HG02588 (cell line): ENCODE measurements around the gene TSPEAR.
"Not testable (repeated sequence)": the region's sequence is repeated elsewhere in the genome, so short reads cannot be mapped to it uniquely, and the experiment has no call there.

Experiments used
- ATAC-seq: cut with Tn5 transposase; IDR thresholded peaks from one replicate; pipeline ENCODE4 v1.9.1; 2021; ENCODE audit warnings: mild to moderate bottlenecking, moderate library complexity; ENCODE audit not compliant: unreplicated experiment

The TSPEAR gene

GRCh38 chr21:44555200-44555875 is 156.0 kb downstream of the TSPEAR start:
- ATAC-seq = no peak

DNA sequence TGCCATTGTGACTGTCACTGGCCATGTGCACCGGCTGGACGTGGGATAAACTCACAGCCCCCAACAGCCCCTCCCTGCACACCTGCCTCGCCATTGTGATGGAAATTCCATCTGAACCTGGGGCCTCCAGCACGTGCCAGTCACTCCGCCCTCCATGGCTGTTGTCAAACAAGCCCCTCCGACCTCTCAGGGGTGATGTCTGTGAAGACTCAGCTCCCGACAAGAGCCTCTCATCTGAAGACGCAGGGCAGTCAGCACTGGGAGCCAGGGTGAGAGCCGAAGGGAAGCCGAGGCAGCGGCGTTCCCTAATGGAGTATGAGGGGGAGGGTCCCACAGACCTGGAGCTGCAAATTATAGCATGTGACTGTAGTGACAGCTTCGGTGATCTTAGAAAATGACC is 158.7 kb downstream of the TSPEAR start:
- no peak for ATAC-seq

DNA sequence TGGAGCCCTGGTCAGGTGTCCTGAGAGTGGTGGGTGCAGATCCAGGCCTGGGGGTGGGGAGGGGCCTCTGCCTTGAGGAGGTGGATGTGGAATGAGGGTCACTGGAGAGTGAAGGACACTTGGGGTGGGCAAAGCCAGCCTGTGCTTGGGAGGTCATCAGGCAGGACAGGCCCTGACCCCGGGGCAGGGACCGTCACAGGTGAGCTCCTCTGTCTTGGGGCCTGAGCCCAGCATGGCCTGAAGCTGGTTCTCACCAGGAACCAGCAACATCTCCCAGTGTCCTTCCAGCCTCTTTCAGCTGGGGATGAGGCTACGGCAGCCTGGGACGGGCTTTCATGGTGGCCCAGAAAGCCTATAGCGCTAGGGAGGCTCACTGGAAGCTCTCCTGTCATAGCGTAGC is 159.2 kb downstream of the TSPEAR start:
- no peak for ATAC-seq

DNA sequence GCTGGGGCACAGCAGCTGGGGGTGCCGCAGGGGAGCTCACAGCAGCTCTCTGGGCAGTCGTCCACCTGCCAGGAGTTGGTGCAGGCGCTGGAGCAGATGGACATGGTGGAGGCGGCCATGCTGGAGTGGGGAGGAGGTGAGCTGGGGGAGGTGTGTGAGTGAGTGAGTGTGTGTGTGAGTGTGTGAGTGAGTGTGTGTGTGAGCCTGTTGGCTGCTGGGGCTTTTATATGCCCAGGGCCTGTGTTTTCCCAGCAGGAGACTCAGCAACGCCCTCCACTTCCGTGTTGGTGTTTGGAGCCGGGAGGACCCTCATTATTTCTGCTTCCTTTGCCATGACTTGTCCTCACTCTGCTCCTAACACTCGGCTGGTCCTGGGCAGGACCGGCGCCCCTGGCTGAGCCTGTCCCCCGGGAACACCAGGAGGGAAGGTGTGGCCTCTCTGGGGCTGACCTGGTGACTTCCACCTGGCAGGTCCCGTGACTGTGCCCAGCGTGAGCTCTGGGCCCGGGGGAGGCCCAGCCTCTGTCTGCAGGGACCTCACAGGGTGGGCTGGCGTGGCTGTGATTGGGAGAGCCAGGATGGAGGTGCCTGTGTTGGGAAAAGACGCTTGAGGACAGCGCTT is 159.9 kb downstream of the TSPEAR start, which contains the start of gene KRTAP10-2:
TSS of gene KRTAP10-2 (minus strand) at position 166 of the 622 bp plus-strand sequence. CDS start at position 119, 47 bp downstream.
- no peak for ATAC-seq

GRCh38 chr21:44550807-44551206 is 160.6 kb downstream of the TSPEAR start:
- no peak for ATAC-seq

DNA sequence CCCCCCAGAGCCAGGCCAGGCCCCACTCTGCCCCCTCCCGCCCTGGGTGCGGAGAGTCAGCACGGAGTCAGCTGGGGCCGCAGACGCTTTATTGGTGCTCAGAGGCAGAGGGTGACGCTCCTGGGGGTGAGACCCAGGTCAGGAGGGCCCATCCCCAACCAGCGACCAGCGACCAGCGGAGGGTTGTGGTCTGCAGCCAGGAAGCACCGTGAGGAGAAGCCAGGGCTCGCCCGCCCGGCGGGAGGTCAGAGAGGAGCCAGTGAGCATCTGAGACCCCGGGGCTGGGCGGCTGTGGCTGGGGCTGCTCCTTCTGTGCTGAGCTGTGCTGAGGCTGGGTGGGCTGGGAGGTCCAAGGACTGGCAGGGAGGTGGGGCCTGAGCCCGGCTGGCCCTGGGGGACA is 161.1 kb downstream of the TSPEAR start:
- not testable (repeated sequence) for ATAC-seq

GRCh38 chr21:44549525-44550211 is 161.7 kb downstream of the TSPEAR start:
- ATAC-seq = no peak

- no peak for ATAC-seq
These were observed 162.4 kb downstream of the TSPEAR start for GRCh38 chr21:44548922-44549321.

GRCh38 chr21:44548381-44548780 is 163.0 kb downstream of the TSPEAR start:
- ATAC-seq = no peak

- no peak for ATAC-seq
These were observed 163.6 kb downstream of the TSPEAR start for GRCh38 chr21:44547656-44548331.

- no peak for ATAC-seq
These were observed 166.8 kb downstream of the TSPEAR start for GRCh38 chr21:44544566-44544965.

- ATAC-seq = no peak
These were observed 168.7 kb downstream of the TSPEAR start for GRCh38 chr21:44542716-44543115.

DNA sequence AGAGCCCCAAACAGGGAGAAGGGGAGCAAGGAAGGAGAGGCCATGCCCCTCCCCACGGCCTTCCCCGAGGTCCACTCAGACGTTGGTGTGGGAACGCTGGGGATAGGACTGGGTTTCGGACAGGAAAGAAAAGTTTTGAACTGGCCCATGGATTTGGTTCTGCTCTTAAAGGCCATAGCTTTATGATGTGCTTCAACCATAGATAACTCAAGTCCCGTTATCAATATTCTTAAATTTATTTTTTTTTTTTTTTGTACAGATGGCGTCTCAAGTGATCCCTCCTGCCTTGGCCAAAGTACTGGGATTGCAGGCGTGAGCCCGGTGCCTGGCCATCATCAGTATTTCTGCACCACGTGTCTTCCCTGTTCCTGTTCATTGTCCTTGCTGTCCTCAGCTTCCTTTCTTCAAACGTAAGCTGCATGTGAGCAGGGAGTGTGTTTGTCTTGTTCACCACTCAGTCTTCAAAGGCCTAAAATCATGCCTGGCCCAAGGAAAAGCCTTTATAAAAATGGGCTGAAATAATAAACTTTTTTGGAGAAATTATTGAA is 170.6 kb downstream of the TSPEAR start:
- no peak for ATAC-seq

DNA sequence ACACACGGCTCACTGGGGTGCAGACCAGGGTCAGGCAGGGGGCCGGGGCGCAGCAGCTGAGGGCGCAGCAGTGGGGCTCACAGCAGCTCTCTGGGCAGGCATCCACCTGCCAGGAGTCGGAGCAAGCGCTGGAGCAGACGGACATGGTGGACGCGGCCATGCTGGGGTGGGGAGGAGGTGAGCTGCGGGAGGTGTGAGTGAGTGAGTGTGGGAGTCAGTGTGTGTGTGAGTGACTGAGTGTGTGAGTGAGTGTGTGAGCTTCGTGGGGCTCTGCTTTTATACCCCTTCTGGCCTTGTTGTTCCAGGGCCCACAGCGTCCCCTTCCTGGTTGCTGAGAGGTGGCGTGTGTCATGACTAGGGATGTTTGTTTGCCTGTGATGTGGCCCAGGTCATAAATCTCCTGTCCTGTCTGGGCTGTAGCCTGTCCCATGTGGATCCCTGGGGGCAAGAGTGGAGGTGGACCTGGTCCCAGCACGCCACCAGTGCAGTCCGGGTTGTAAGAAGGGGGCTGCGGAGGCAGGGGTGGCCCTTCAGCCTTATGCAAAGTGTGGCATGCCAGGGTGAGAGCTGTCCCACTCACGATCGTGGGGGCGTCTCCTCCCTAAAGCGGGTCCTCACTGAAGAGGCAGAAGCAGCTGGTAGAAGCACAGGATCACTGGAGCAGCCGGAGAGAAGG is 171.2 kb downstream of the TSPEAR start, which contains the start of gene KRTAP10-1:
TSS of gene KRTAP10-1 (minus strand) at position 205 of the 676 bp plus-strand sequence. CDS start at position 160, 45 bp downstream.
- ATAC-seq = no peak

GRCh38 chr21:44539046-44539445 is 172.3 kb downstream of the TSPEAR start:
- no peak for ATAC-seq

- ATAC-seq = no peak
These were observed 173.2 kb downstream of the TSPEAR start for GRCh38 chr21:44537930-44538911.

DNA sequence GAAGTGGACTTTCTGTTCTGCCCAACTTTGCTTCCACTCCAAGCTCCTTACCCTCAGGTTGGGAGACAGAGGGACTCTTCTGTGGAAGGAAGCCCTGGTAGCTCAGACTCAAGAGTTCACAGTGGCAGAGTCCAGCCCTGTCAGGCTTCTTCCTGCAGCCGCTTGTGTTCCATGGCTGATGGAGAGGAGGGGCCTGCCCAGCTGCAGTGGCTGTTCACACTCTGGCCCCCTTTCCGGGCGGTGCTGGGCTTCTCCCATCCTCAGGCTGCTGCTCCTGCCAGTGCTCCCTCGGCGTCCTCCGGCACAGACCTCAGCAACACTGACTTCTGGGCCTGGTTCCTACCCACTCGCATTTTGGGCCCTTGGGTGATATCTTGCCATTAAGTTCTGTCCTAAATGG is 175.4 kb downstream of the TSPEAR start:
- ATAC-seq = no peak

- no peak for ATAC-seq
These were observed 176.7 kb downstream of the TSPEAR start for GRCh38 chr21:44534688-44535087.

GRCh38 chr21:44533891-44534627 is 177.3 kb downstream of the TSPEAR start:
- ATAC-seq = no peak
